Activated naive CD8-positive, alpha-beta T cell treated with anti-CD3 and anti-CD28 coated beads for 36 hours (primary cell): ENCODE data around the gene RNF181. TPM values are rescaled to one million over a fixed set of nuclear protein-coding genes. Genes with fewer than 3 reads are reported as not detected.
"Not testable (repeated sequence)": the region's sequence is repeated elsewhere in the genome, so short reads cannot be mapped to it uniquely, and the experiment has no call there.

Source experiments
- DNase-seq: peaks from one replicate; pipeline ENCODE4 v3.0.0; 2021
- H3K27ac Mint-ChIP-seq: one replicate; pipeline ENCODE4 v1.8.0; 2022; ENCODE audit warnings: mild to moderate bottlenecking, moderate library complexity, mixed read lengths
- H3K27me3 Mint-ChIP-seq: one replicate; pipeline ENCODE4 v1.8.0; 2022; ENCODE audit warnings: mild to moderate bottlenecking, mixed read lengths
- H3K36me3 Mint-ChIP-seq: one replicate; pipeline ENCODE4 v1.8.0; 2021; ENCODE audit warnings: mild to moderate bottlenecking, mixed read lengths
- H3K4me1 Mint-ChIP-seq: one replicate; pipeline ENCODE4 v1.8.0; 2021; ENCODE audit warnings: mixed read lengths
- H3K4me3 Mint-ChIP-seq: one replicate; pipeline ENCODE4 v1.8.0; 2022; ENCODE audit warnings: mild to moderate bottlenecking, moderate library complexity, mixed read lengths
- H3K9me3 Mint-ChIP-seq: one replicate; pipeline ENCODE4 v1.8.0; 2022; ENCODE audit warnings: mixed read lengths
- total RNA-seq, 2 experiments: library from RNA; stranded (reverse); gene quantifications; one replicate each; pipeline ENCODE4 v1.2.3, GENCODE V29; 2021

Gene RNF181
- total RNA-seq, 2 experiments from 2014 or later, result 90.9 to 104 TPM

DNA sequence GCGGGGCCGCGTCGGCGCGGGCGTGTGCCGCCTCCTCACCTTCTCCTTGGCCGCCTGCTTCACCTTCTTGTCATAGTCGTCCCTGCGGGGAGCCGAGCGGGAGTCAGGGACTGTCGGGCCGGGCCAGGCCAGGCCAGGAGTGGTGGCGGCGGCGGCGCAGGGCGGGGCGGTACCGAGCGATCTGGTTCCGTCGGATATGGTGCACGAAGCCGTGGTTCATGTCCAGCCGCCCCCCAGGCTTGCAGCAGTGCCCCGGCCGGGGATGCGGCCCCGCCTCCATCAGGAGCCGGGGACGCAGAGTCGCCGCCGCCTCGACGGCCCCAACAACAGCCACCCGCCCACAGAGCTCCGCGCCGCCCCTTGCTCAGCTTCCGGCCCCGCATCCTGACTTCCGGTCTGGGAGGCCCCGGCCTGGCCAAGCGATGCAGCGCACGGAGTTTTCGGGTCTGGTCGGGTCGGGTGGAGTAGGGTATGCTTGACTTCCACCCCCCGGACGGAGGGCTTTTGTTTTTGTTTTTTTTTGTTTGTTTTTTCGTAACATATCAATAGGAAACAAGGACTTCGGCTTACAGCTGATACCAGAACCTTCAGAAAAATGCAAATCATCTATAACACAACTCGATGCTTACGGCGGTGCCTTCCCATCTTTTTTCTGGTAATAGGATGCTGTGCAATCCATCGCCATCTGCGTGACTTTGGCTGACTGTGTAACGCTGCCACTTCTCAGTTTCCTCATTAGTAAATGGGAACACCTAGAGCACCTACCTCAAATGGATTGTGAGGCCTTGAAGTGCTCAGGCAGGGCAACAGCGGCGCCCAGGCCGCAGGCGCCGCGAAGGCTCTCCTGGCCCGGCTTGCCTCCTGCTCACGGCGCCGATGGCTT lies 16.4 kb downstream of the RNF181 start, which contains the start of gene C2orf68:
Gene C2orf68 (minus strand): TSS at position 362 of the 883 bp plus-strand sequence. CDS start 82 bp downstream, at position 280.
- no peaks in the 10 kb centered on the region for H3K9me3 Mint-ChIP-seq
- peaks cover 22% of the 10 kb centered on the region for H3K4me1 Mint-ChIP-seq
- H3K36me3 Mint-ChIP-seq, result peaks cover 14% of the 10 kb centered on the region

GRCh38 chr2:85613717-85614515 lies 18.4 kb downstream of the RNF181 start:
- Mint-ChIP-seq H3K4me3 (peak overlapping the region; percentile 37), H3K27me3 (no peaks in the 10 kb centered on the region), H3K4me1 (peaks cover 25% of the 10 kb centered on the region), H3K9me3 (no peaks in the 10 kb centered on the region), H3K27ac (no peak overlapping the region), H3K36me3 (peaks cover 20% of the 10 kb centered on the region)
- no peak for DNase-seq

More for the DNA sequence above, 16.4 kb downstream of the RNF181 start, which contains the start of gene C2orf68:
- no peaks in the 10 kb centered on the region for H3K27me3 Mint-ChIP-seq
- H3K27ac Mint-ChIP-seq, result peak within 1 kb of the TSS; percentile 95
- peak; percentile 91 for DNase-seq
- peak within 1 kb of the TSS; percentile 100 for H3K4me3 Mint-ChIP-seq

DNA sequence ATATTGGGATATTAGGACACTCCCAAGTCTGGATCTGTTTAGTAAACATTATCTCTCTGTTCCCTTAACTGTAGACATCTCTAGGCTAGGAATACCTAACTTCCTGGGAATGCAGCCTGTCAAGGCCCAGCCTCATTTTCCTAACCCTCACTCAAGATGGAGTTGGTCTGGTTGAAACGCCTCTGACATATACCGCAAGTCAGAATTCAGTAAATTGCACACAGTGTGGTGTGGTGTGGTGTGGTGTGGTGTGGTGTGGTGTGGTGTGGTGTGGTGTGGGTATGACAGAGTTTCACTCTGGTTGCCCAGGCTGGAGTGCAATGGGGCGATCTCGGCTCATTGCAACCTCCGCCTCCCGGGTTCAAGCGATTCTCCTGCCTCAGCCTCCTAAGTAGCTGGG lies 19.2 kb downstream of the RNF181 start:
- H3K36me3 Mint-ChIP-seq, result peaks cover 23% of the 10 kb centered on the region
- not testable (repeated sequence) for H3K27ac Mint-ChIP-seq, H3K9me3 Mint-ChIP-seq, H3K27me3 Mint-ChIP-seq, H3K4me3 Mint-ChIP-seq, DNase-seq
- H3K4me1 Mint-ChIP-seq, result peaks cover 20% of the 10 kb centered on the region

- no peak for DNase-seq
- Mint-ChIP-seq H3K9me3 (no peaks in the 10 kb centered on the region), H3K27ac (peak overlapping the region; percentile 98), H3K36me3 (peaks cover 18% of the 10 kb centered on the region), H3K27me3 (no peaks in the 10 kb centered on the region), H3K4me1 (peaks cover 16% of the 10 kb centered on the region), H3K4me3 (peak overlapping the region; percentile 95)
Observed at GRCh38 chr2:85615413-85615728, 19.8 kb downstream of the RNF181 start.

DNA sequence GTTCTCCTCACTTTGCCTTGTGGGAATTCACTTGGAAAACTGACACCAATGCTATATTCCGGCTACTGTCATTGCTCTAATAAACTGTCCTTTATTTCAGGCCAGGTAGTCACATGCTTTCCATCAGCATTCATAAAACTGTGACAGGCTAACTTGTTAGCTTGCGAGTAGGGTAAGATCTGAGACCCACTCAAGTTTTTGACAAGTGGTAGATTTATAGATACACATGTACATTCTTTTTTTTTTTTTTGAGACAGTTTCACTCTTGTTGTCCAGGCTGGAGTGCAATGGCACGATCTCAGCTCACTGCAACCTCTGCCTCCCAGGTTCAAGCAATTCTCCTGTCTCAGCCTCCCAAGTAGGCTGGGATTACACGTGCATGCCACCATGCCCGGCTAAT lies 22.2 kb downstream of the RNF181 start:
- Mint-ChIP-seq H3K4me3 (peak overlapping the region; percentile 95), H3K36me3 (peaks cover 20% of the 10 kb centered on the region), H3K27ac (peak overlapping the region; percentile 98), H3K4me1 (peaks cover 15% of the 10 kb centered on the region)
- not testable (repeated sequence) for H3K27me3 Mint-ChIP-seq, H3K9me3 Mint-ChIP-seq, DNase-seq

GRCh38 chr2:85619617-85620016 lies 24.1 kb downstream of the RNF181 start:
- peaks cover 30% of the 10 kb centered on the region for H3K36me3 Mint-ChIP-seq
- H3K27me3 Mint-ChIP-seq, result no peaks in the 10 kb centered on the region
- H3K4me3 Mint-ChIP-seq, result no peak overlapping the region
- H3K9me3 Mint-ChIP-seq, result no peaks in the 10 kb centered on the region
- no peak for DNase-seq
- H3K27ac Mint-ChIP-seq, result no peak overlapping the region
- peaks cover 17% of the 10 kb centered on the region for H3K4me1 Mint-ChIP-seq

DNA sequence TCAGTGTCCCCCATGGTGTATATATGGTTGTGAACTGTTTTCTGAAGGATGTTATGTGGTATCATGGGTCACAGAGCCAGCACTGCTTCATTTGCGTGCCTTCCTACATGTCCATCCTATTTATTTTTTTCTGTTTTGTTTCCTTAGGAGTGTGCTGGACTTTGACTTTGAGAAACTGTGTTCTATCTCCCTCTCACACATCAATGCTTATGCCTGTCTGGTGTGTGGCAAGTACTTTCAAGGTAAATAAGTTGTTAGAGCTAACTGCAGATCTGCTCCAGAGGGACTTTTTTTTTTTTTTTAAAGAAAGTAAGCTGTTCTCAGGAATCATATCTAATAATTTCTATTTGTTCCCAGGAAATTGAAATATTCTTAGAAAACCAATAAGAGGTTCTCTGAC lies 25.8 kb downstream of the RNF181 start:
- no peak for DNase-seq
- Mint-ChIP-seq H3K27ac (no peak overlapping the region), H3K4me1 (peaks cover 16% of the 10 kb centered on the region), H3K27me3 (no peaks in the 10 kb centered on the region), H3K4me3 (no peak overlapping the region), H3K9me3 (no peaks in the 10 kb centered on the region), H3K36me3 (peaks cover 33% of the 10 kb centered on the region)

DNA sequence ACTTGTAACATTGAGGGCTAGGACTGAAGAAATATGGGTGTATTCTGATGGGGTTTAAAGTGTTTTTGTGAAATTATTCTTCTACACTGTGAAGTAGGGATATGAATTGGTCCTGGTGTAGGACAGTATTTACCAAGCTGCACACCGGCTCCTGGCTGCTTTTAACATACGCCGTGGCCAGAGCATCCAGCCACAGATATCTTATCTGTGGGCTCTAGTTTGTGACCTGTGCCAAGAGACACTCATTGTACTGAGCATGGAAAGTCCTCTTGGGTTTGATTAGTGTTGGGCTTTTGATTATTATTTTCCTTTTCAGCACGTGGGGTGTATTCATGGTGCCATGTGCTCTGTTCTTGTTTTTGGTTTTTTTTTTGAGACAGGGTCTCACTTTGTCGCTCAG lies 28.4 kb downstream of the RNF181 start:
- peaks cover 30% of the 10 kb centered on the region for H3K36me3 Mint-ChIP-seq

GRCh38 chr2:85628658-85629057 lies 33.1 kb downstream of the RNF181 start:
- no peaks in the 10 kb centered on the region for H3K27me3 Mint-ChIP-seq
- H3K27ac Mint-ChIP-seq, result peak overlapping the region; percentile 75
- H3K4me3 Mint-ChIP-seq, result no peak overlapping the region
- H3K4me1 Mint-ChIP-seq, result peaks cover 16% of the 10 kb centered on the region
- no peaks in the 10 kb centered on the region for H3K9me3 Mint-ChIP-seq
- DNase-seq, result no peak
- peaks cover 39% of the 10 kb centered on the region for H3K36me3 Mint-ChIP-seq

More for the DNA sequence above, 28.4 kb downstream of the RNF181 start:
- Mint-ChIP-seq H3K4me1 (peaks cover 20% of the 10 kb centered on the region), H3K27me3 (no peaks in the 10 kb centered on the region), H3K4me3 (no peak overlapping the region), H3K27ac (peak overlapping the region; percentile 32), H3K9me3 (no peaks in the 10 kb centered on the region)
- DNase-seq, result no peak

GRCh38 chr2:85631316-85631715 lies 35.8 kb downstream of the RNF181 start:
- DNase-seq, result no peak
- Mint-ChIP-seq H3K9me3 (no peaks in the 10 kb centered on the region), H3K4me1 (peaks cover 19% of the 10 kb centered on the region), H3K27me3 (no peaks in the 10 kb centered on the region), H3K4me3 (no peak overlapping the region), H3K27ac (no peak overlapping the region), H3K36me3 (peaks cover 38% of the 10 kb centered on the region)

- H3K4me1 Mint-ChIP-seq, result peaks cover 10% of the 10 kb centered on the region
- no peak for DNase-seq
Observed at GRCh38 chr2:85635011-85635410, 39.5 kb downstream of the RNF181 start.

DNA sequence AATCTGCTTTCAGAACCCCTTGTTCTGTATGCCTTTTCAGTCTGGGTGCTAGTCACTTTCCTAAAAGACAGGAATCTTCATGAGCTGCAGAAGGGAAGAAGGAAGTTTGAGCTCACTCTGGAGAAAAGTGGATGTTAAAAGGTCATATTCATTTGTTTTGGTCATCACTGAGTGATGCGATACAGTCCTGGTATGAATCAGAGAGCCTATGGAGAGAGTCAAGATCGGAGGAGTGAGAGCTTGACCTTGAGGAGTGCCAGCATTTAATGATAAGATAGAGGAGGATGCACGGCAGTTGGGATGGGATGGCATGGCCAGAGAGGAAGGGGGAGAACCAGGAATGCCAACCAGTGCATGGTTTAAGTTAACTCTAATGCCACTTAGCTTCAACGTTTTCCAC lies 40.1 kb downstream of the RNF181 start:
- no peaks in the 10 kb centered on the region for H3K27me3 Mint-ChIP-seq
- H3K4me3 Mint-ChIP-seq, result no peak overlapping the region
- no peaks in the 10 kb centered on the region for H3K9me3 Mint-ChIP-seq
- H3K36me3 Mint-ChIP-seq, result peaks cover 38% of the 10 kb centered on the region
- DNase-seq, result no peak
- peak overlapping the region; percentile 19 for H3K27ac Mint-ChIP-seq
- peaks cover 10% of the 10 kb centered on the region for H3K4me1 Mint-ChIP-seq

More at GRCh38 chr2:85635011-85635410, 39.5 kb downstream of the RNF181 start:
- Mint-ChIP-seq H3K27ac (peak overlapping the region; percentile 36), H3K36me3 (peaks cover 37% of the 10 kb centered on the region), H3K4me3 (no peak overlapping the region), H3K9me3 (no peaks in the 10 kb centered on the region), H3K27me3 (no peaks in the 10 kb centered on the region)

DNA sequence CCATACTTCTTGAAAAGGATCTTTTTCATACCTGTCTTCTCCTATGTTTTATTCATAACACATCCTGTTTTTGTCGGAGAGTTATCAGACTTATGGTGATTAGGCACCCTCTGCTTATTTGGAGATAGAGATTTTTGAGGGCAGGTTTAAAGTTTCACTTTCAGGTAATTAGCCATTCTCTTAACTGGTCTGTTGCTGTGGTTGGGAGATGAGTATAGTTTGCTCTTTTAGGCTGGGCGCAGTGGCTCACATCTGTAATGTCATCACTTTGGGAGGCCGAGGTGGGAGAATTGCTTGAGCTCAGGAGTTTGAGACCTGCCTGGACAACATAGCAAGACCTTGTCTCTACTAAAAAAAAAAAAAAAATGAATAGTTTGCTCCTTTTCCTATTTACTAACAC lies 47.2 kb downstream of the RNF181 start:
- peaks cover 39% of the 10 kb centered on the region for H3K36me3 Mint-ChIP-seq
- peak overlapping the region; percentile 55 for H3K27ac Mint-ChIP-seq
- no peaks in the 10 kb centered on the region for H3K9me3 Mint-ChIP-seq
- H3K4me3 Mint-ChIP-seq, result no peak overlapping the region
- peaks cover 12% of the 10 kb centered on the region for H3K4me1 Mint-ChIP-seq
- no peak for DNase-seq
- H3K27me3 Mint-ChIP-seq, result no peaks in the 10 kb centered on the region

DNA sequence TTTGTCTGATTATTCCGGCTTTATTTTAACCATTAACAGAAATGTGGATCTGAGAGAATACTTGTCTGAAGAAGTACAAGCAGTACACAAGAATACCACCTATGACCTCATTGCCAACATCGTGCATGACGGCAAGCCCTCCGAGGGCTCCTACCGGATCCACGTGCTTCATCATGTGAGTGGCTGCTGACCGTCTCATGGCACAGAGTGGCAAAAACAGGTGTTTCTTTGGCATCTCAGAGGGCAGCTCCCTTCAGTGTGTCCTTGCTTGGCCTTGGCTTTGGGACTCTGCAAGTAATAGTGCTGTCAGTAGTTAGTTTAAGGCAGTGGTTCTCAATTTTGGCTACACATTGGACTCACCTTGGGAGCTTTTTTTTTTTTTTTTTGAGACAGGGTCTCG lies 49.4 kb downstream of the RNF181 start:
- Mint-ChIP-seq H3K36me3 (peaks cover 42% of the 10 kb centered on the region), H3K4me3 (no peak overlapping the region), H3K27ac (no peak overlapping the region)

GRCh38 chr2:85646166-85646565 lies 50.6 kb downstream of the RNF181 start:
- H3K4me3 Mint-ChIP-seq, result no peak overlapping the region
- DNase-seq, result no peak
- H3K9me3 Mint-ChIP-seq, result no peaks in the 10 kb centered on the region
- H3K4me1 Mint-ChIP-seq, result peaks cover 12% of the 10 kb centered on the region
- H3K36me3 Mint-ChIP-seq, result peaks cover 34% of the 10 kb centered on the region
- no peak overlapping the region for H3K27ac Mint-ChIP-seq
- no peaks in the 10 kb centered on the region for H3K27me3 Mint-ChIP-seq

More for the DNA sequence above, 49.4 kb downstream of the RNF181 start:
- peaks cover 12% of the 10 kb centered on the region for H3K4me1 Mint-ChIP-seq
- H3K9me3 Mint-ChIP-seq, result no peaks in the 10 kb centered on the region
- DNase-seq, result no peak
- H3K27me3 Mint-ChIP-seq, result no peaks in the 10 kb centered on the region
